Panc1 (cell line): ENCODE results near the gene PRKG1. TPM values are rescaled to one million over a fixed set of nuclear protein-coding genes. Genes with fewer than 3 reads are reported as not detected.
"Not testable (repeated sequence)": the region's sequence is repeated elsewhere in the genome, so short reads cannot be mapped to it uniquely, and the experiment has no call there.

ENCODE experiments used
- ATAC-seq: fragments of 200-7000 bp; cut with Tn5 transposase; 2 replicates; pipeline ENCODE4 v1.9.1; 2020; ENCODE audit warnings: mild to moderate bottlenecking, moderate library complexity
- BruUV-seq: library from RNA; stranded (reverse); fragments of 400-500 nt; replicated peaks from 2 replicates; lab custom pipeline; 2021; lab: Mats Ljungman, UMichigan
- CTCF ChIA-PET: fragments of 300-600 bp; sonication (Branson Sonifier 250); formaldehyde crosslinking; loops from one replicate; lab custom pipeline; 2022; ENCODE audit warnings: antibody characterized with exemption; lab: Charles Lee
- POLR2A ChIA-PET: fragments of 300-600 bp; sonication (Branson Sonifier 250); formaldehyde crosslinking; loops from one replicate; lab custom pipeline; 2022; ENCODE audit warnings: antibody characterized with exemption; lab: Charles Lee
- DNase-seq: peaks from one replicate; pipeline ENCODE4 v3.0.0-alpha.2; 2010; ENCODE audit warnings: low read depth, low spot score
- H3K27ac ChIP-seq: 2 replicates; pipeline ENCODE4 v1.5.1; 2011; ENCODE audit warnings: mild to moderate bottlenecking, low read length, inconsistent platforms
- H3K27me3 ChIP-seq: fragments of 200-500 bp; sonication (Bioruptor generic); 2 replicates; pipeline ENCODE4 v1.6.0; 2014; ENCODE audit warnings: low read length, inconsistent platforms; ENCODE audit not compliant: control insufficient read depth, insufficient read depth
- H3K36me3 ChIP-seq: fragments of 200-500 bp; sonication (Bioruptor generic); 2 replicates; pipeline ENCODE4 v1.5.1; 2014; ENCODE audit warnings: inconsistent platforms, mild to moderate bottlenecking, low read length, moderate library complexity; ENCODE audit not compliant: control insufficient read depth, insufficient read depth
- H3K4me1 ChIP-seq: 2 replicates; pipeline ENCODE4 v1.5.1; 2011; ENCODE audit warnings: inconsistent platforms, mild to moderate bottlenecking, low read length, moderate library complexity; ENCODE audit not compliant: control insufficient read depth, insufficient read depth
- H3K4me3 ChIP-seq, 2 experiments: 2 replicates each; pipeline ENCODE4 v1.5.1; 2011 to 2012; ENCODE audit warnings: low read depth in 2 of 2, low read length in 2 of 2, mild to moderate bottlenecking in 2 of 2, inconsistent platforms in 1 of 2, moderate library complexity in 1 of 2
- H3K9me3 ChIP-seq: fragments of 200-500 bp; sonication (Bioruptor generic); 2 replicates; pipeline ENCODE4 v1.5.1; 2014; ENCODE audit warnings: low read depth, mild to moderate bottlenecking, inconsistent platforms, low read length, moderate library complexity; ENCODE audit not compliant: control insufficient read depth, insufficient read depth
- POLR2AphosphoS5 ChIP-seq: IDR thresholded peaks from 2 replicates; pipeline ENCODE4 v1.6.1; 2012; ENCODE audit warnings: mild to moderate bottlenecking, low read depth, low read length, moderate library complexity
- SIN3A ChIP-seq: IDR thresholded peaks from 2 replicates; pipeline ENCODE4 v1.6.1; 2012; ENCODE audit warnings: low read depth, mild to moderate bottlenecking, low read length, moderate library complexity, borderline replicate concordance; ENCODE audit not compliant: insufficient read depth
- TCF7L2 ChIP-seq: IDR thresholded peaks from 2 replicates; pipeline ENCODE4 v1.6.1; 2011; ENCODE audit warnings: mild to moderate bottlenecking, low read depth, low read length, inconsistent platforms
- in situ Hi-C: cut with HindIII; loops from 2 replicates; pipeline ENCODE4 v1.10.0; 2016; ENCODE audit warnings: low sequenced_read_pairs, low pct_unique_long_range_greater_than_20kb
- intact Hi-C: fragments of 100-400 bp; cut with micrococcal nuclease; formaldehyde crosslinking; loops from one replicate; pipeline ENCODE4 v1.10.0; 2022; ENCODE audit not compliant: unreplicated experiment
- total RNA-seq: library from RNA; stranded (reverse); gene quantifications from one replicate; pipeline ENCODE4 v1.2.1, GENCODE V29; 2021; ENCODE audit not compliant: unreplicated experiment
- TF ChIP-seq, protein P1 (sequence below): fragments of 450-650 bp; IDR thresholded peaks from 2 replicates; pipeline ENCODE4 v1.5.1; 2017; ENCODE audit warnings: mild to moderate bottlenecking
- TF ChIP-seq, protein P2 (sequence below), 2 experiments: IDR thresholded peaks; 2 replicates each; pipeline ENCODE4 v1.6.1; 2011 to 2012; ENCODE audit warnings: low read depth in 2 of 2, control low read depth in 1 of 2, low read length in 1 of 2, mild to moderate bottlenecking in 1 of 2, moderate library complexity in 1 of 2; ENCODE audit not compliant: insufficient read depth in 1 of 2

Gene PRKG1
- total RNA-seq, 1 experiment from 2014 or later, result 0.92 TPM

DNA sequence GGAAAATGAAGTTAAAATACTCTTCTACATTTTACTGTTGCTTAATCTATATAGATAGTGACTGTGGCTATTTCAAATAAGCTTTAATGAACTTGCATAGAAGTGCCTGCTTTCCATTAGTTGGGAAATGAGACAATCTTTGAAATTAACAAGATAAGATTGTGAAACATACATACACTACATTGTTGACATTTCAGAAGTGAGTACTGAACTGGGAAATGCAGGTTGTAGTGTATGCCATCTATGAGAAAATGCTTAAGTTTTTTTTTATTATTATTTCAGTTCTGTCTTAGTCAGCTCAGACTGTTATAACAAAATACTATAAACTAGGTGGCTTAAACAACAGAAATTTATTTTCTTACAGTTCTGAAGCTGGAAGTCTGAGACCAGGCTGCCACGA lies 674.7 kb downstream of the PRKG1 start:
- no peak overlapping the region for H3K4me3 ChIP-seq
- H3K9me3 ChIP-seq, result no peaks in the 10 kb centered on the region
- no TSS peak for BruUV-seq
- intact Hi-C loops, result no loop called here
- in situ Hi-C loops, result no loop called here
- no peak overlapping the region for H3K27ac ChIP-seq
- no peak for ATAC-seq
- ChIA-PET CTCF (no interaction called here), POLR2A (no interaction called here)
- TF ChIP-seq TCF7L2, result no peak
- no peak for TF ChIP-seq SIN3A
- TF ChIP-seq, protein P1, sequence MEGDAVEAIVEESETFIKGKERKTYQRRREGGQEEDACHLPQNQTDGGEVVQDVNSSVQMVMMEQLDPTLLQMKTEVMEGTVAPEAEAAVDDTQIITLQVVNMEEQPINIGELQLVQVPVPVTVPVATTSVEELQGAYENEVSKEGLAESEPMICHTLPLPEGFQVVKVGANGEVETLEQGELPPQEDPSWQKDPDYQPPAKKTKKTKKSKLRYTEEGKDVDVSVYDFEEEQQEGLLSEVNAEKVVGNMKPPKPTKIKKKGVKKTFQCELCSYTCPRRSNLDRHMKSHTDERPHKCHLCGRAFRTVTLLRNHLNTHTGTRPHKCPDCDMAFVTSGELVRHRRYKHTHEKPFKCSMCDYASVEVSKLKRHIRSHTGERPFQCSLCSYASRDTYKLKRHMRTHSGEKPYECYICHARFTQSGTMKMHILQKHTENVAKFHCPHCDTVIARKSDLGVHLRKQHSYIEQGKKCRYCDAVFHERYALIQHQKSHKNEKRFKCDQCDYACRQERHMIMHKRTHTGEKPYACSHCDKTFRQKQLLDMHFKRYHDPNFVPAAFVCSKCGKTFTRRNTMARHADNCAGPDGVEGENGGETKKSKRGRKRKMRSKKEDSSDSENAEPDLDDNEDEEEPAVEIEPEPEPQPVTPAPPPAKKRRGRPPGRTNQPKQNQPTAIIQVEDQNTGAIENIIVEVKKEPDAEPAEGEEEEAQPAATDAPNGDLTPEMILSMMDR, result no peak
- TF ChIP-seq POLR2AphosphoS5, result no peak
- TF ChIP-seq, protein P2, sequence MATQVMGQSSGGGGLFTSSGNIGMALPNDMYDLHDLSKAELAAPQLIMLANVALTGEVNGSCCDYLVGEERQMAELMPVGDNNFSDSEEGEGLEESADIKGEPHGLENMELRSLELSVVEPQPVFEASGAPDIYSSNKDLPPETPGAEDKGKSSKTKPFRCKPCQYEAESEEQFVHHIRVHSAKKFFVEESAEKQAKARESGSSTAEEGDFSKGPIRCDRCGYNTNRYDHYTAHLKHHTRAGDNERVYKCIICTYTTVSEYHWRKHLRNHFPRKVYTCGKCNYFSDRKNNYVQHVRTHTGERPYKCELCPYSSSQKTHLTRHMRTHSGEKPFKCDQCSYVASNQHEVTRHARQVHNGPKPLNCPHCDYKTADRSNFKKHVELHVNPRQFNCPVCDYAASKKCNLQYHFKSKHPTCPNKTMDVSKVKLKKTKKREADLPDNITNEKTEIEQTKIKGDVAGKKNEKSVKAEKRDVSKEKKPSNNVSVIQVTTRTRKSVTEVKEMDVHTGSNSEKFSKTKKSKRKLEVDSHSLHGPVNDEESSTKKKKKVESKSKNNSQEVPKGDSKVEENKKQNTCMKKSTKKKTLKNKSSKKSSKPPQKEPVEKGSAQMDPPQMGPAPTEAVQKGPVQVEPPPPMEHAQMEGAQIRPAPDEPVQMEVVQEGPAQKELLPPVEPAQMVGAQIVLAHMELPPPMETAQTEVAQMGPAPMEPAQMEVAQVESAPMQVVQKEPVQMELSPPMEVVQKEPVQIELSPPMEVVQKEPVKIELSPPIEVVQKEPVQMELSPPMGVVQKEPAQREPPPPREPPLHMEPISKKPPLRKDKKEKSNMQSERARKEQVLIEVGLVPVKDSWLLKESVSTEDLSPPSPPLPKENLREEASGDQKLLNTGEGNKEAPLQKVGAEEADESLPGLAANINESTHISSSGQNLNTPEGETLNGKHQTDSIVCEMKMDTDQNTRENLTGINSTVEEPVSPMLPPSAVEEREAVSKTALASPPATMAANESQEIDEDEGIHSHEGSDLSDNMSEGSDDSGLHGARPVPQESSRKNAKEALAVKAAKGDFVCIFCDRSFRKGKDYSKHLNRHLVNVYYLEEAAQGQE (IDR thresholded peaks at IDR 0.05; ENCODE audit: insufficient read depth in 1 of 2, low read depth in 2 of 2, low read length in 1 of 2), result no peak
- no peaks in the 10 kb centered on the region for H3K4me1 ChIP-seq
- no peaks in the 10 kb centered on the region for H3K27me3 ChIP-seq
- H3K36me3 ChIP-seq, result no peaks in the 10 kb centered on the region
- DNase-seq, result no peak

DNA sequence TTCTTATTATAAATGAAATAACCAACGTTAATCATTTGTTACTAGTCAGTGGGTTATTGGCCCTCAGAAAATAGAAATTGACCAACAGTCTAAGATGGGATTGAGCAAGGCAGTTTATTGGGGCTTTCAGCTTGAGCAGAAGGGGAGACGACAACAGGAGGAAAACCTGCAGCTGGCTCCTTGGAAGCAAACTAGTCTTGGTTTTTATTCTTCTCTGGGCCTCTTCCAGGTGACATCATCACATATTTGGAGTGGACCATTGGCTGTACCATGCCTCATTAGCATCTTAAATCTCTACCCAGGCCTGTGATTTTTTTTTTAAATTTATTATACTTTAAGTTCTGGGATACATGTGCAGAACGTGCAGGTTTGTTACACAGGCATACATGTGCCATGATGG lies 684.1 kb downstream of the PRKG1 start:
- H3K36me3 ChIP-seq, result no peaks in the 10 kb centered on the region
- H3K9me3 ChIP-seq, result no peaks in the 10 kb centered on the region
- H3K27me3 ChIP-seq, result no peaks in the 10 kb centered on the region
- TF ChIP-seq TCF7L2, result no peak
- TF ChIP-seq SIN3A, result no peak
- TF ChIP-seq, protein P1, result no peak
- TF ChIP-seq POLR2AphosphoS5, result no peak
- no peak overlapping the region for H3K4me3 ChIP-seq
- no peak for ATAC-seq
- no peak overlapping the region for H3K27ac ChIP-seq
- no peak for DNase-seq
- in situ Hi-C loops (no loop called here), intact Hi-C loops (no loop called here)
- no peaks in the 10 kb centered on the region for H3K4me1 ChIP-seq
- ChIA-PET CTCF (no interaction called here), POLR2A (no interaction called here)
- no TSS peak for BruUV-seq

DNA sequence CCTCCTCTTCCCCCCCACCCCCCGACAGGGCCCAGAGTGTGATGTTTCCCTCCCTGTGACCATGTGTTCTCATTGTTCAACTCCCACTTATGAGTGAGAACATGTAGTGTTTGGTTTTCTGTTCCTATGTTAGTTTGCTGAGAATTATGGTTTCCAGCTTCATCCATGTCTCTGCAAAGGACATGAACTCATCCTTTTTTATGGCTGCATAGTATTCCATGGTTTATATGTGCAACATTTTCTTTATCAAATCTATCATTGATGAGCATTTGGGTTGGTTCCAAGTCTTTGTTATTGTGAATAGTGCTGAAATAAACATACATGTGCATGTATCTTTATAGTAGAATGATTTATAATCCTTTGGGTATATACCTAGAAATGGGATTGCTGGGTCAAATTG lies 684.6 kb downstream of the PRKG1 start:
- H3K4me1 ChIP-seq, in situ Hi-C loops, BruUV-seq, CTCF ChIA-PET, ATAC-seq, H3K36me3 ChIP-seq, DNase-seq, H3K27ac ChIP-seq, POLR2A ChIA-PET, H3K27me3 ChIP-seq, H3K4me3 ChIP-seq, H3K9me3 ChIP-seq, intact Hi-C loops: not testable (repeated sequence)
